Measurements from ENCODE around the gene TSSC4.

The TSSC4 gene

GRCh38 chr11:2428322-2428795 is 27.8 kb downstream of the TSSC4 start:
- H3K4me3 ChIP-seq (ENCODE audit: low read length), result no peak overlapping the region
- no peak for TF ChIP-seq ZNF274 (IDR thresholded peaks at IDR 0.05; ENCODE audit: low read depth, low read length)

- no peak overlapping the region for H3K4me3 ChIP-seq (ENCODE audit: low read length)
- TF ChIP-seq ZNF274 (IDR thresholded peaks at IDR 0.05; ENCODE audit: low read depth, low read length), result no peak
These were observed 30.8 kb downstream of the TSSC4 start for GRCh38 chr11:2431395-2431794.

GRCh38 chr11:2432171-2432621 is 31.6 kb downstream of the TSSC4 start:
- TF ChIP-seq ZNF274 (IDR thresholded peaks at IDR 0.05; ENCODE audit: low read depth, low read length), result no peak
- H3K4me3 ChIP-seq (ENCODE audit: low read length), result no peak overlapping the region

GRCh38 chr11:2432628-2433071 is 32.1 kb downstream of the TSSC4 start:
- TF ChIP-seq ZNF274 (IDR thresholded peaks at IDR 0.05; ENCODE audit: low read depth, low read length), result no peak
- no peak overlapping the region for H3K4me3 ChIP-seq (ENCODE audit: low read length)

- TF ChIP-seq ZNF274 (IDR thresholded peaks at IDR 0.05; ENCODE audit: low read depth, low read length), result no peak
- H3K4me3 ChIP-seq (ENCODE audit: low read length), result no peak overlapping the region
These were observed 32.8 kb downstream of the TSSC4 start for GRCh38 chr11:2433106-2433925.

- no peak overlapping the region for H3K4me3 ChIP-seq (ENCODE audit: low read length)
These were observed 33.5 kb downstream of the TSSC4 start for GRCh38 chr11:2434008-2434407.

GRCh38 chr11:2434506-2435255 is 34.1 kb downstream of the TSSC4 start:
- no peak overlapping the region for H3K4me3 ChIP-seq (ENCODE audit: low read length)
- no peak for TF ChIP-seq ZNF274 (IDR thresholded peaks at IDR 0.05; ENCODE audit: low read depth, low read length)

More at GRCh38 chr11:2434008-2434407, 33.5 kb downstream of the TSSC4 start:
- TF ChIP-seq ZNF274 (IDR thresholded peaks at IDR 0.05; ENCODE audit: low read depth, low read length), result no peak

- no peak for TF ChIP-seq ZNF274 (IDR thresholded peaks at IDR 0.05; ENCODE audit: low read depth, low read length)
- no peak overlapping the region for H3K4me3 ChIP-seq (ENCODE audit: low read length)
These were observed 34.9 kb downstream of the TSSC4 start for GRCh38 chr11:2435288-2436012.

GRCh38 chr11:2436013-2436520 is 35.5 kb downstream of the TSSC4 start:
- no peak overlapping the region for H3K4me3 ChIP-seq (ENCODE audit: low read length)
- TF ChIP-seq ZNF274 (IDR thresholded peaks at IDR 0.05; ENCODE audit: low read depth, low read length), result no peak

GRCh38 chr11:2436521-2437031 is 36.0 kb downstream of the TSSC4 start:
- no peak overlapping the region for H3K4me3 ChIP-seq (ENCODE audit: low read length)
- TF ChIP-seq ZNF274 (IDR thresholded peaks at IDR 0.05; ENCODE audit: low read depth, low read length), result no peak

GRCh38 chr11:2437516-2437915 is 37.0 kb downstream of the TSSC4 start:
- TF ChIP-seq ZNF274 (IDR thresholded peaks at IDR 0.05; ENCODE audit: low read depth, low read length), result no peak
- no peak overlapping the region for H3K4me3 ChIP-seq (ENCODE audit: low read length)

GRCh38 chr11:2439820-2440219 is 39.3 kb downstream of the TSSC4 start:
- no peak overlapping the region for H3K4me3 ChIP-seq (ENCODE audit: low read length)
- TF ChIP-seq ZNF274 (IDR thresholded peaks at IDR 0.05; ENCODE audit: low read depth, low read length), result no peak

GRCh38 chr11:2440646-2441045 is 40.1 kb downstream of the TSSC4 start:
- no peak for TF ChIP-seq ZNF274 (IDR thresholded peaks at IDR 0.05; ENCODE audit: low read depth, low read length)

GRCh38 chr11:2441171-2441570 is 40.6 kb downstream of the TSSC4 start:
- TF ChIP-seq ZNF274 (IDR thresholded peaks at IDR 0.05; ENCODE audit: low read depth, low read length), result no peak
- H3K4me3 ChIP-seq (ENCODE audit: low read length), result no peak overlapping the region

More at GRCh38 chr11:2440646-2441045, 40.1 kb downstream of the TSSC4 start:
- H3K4me3 ChIP-seq (ENCODE audit: low read length), result no peak overlapping the region
